Right atrium auricular region (tissue), 2 donors: ENCODE measurements around the gene NKAPL. TPM values are rescaled to one million over a fixed set of nuclear protein-coding genes. Genes with fewer than 3 reads are reported as not detected.
"Not testable (repeated sequence)": the region's sequence is repeated elsewhere in the genome, so short reads cannot be mapped to it uniquely, and the experiment has no call there.

Experiments
- DNase-seq: peaks from one replicate; pipeline ENCODE4 v3.0.0-alpha.2; 2019; ENCODE audit warnings: low spot score
- H3K27ac ChIP-seq, 2 donors: fragments of 200-600 bp; sonication (generic); 1 replicate in 1 of 2; 2 replicates in 1 of 2; pipeline ENCODE4 v1.5.1; 2016 to 2019
- H3K27me3 ChIP-seq, 2 donors: fragments of 200-600 bp; sonication (generic); one replicate each; pipeline versions ENCODE4 v1.5.1 to v1.6.0; 2017 to 2019
- H3K36me3 ChIP-seq: fragments of 200-600 bp; sonication (generic); one replicate; pipeline ENCODE4 v1.5.1; 2016
- H3K4me1 ChIP-seq, 2 donors: fragments of 200-600 bp; sonication (generic); one replicate each; pipeline versions ENCODE4 v1.5.1 to v1.6.0; 2017 to 2019
- H3K4me3 ChIP-seq, 2 donors: fragments of 200-600 bp; sonication (generic); 1 replicate in 1 of 2; 2 replicates in 1 of 2; pipeline ENCODE4 v1.5.1; 2017 to 2019; ENCODE audit warnings: mild to moderate bottlenecking in 1 of 2, moderate library complexity in 1 of 2
- H3K9me3 ChIP-seq, 2 donors: fragments of 200-600 bp; sonication (generic); one replicate each; pipeline ENCODE4 v1.5.1; 2019
- CTCF ChIP-seq, 2 donors: fragments of 200-600 bp; sonication (generic); IDR thresholded peaks; one replicate each; pipeline ENCODE4 v1.5.1; 2019; ENCODE audit warnings: antibody characterized with exemption in 2 of 2
- total RNA-seq, 2 donors: library from RNA; depleted of rRNA; stranded (reverse); fragments of >200 nt; gene quantifications; one replicate each; pipeline ENCODE4 v1.1.0, GENCODE V29; 2016

The NKAPL gene
- total RNA-seq, 2 donors from 2014 or later, result 3.1 to 5.1 TPM

- DNase-seq, result no peak
- Histone ChIP-seq H3K4me1 (no peaks in the 10 kb centered on the region), H3K4me3 (no peak overlapping the region), H3K36me3 (peaks cover 10% of the 10 kb centered on the region), H3K9me3 (no peaks in the 10 kb centered on the region), H3K27ac (no peak overlapping the region), H3K27me3 (no peaks in the 10 kb centered on the region)
- no peak for TF ChIP-seq CTCF (IDR thresholded peaks at IDR 0.05)
Measured at GRCh38 chr6:28295326-28295725, 36.2 kb downstream of the NKAPL start.

- no peak for DNase-seq
- no peak overlapping the region for H3K4me3 ChIP-seq
- H3K4me1 ChIP-seq, result no peaks in the 10 kb centered on the region
- H3K36me3 ChIP-seq, result peaks cover 10% of the 10 kb centered on the region
- no peak overlapping the region for H3K27ac ChIP-seq
- no peaks in the 10 kb centered on the region for H3K9me3 ChIP-seq
- H3K27me3 ChIP-seq, result no peaks in the 10 kb centered on the region
- no peak for TF ChIP-seq CTCF (IDR thresholded peaks at IDR 0.05)
Measured at GRCh38 chr6:28296520-28297060, 37.5 kb downstream of the NKAPL start.

- H3K4me3 ChIP-seq, result no peak overlapping the region
- DNase-seq, result no peak
- no peaks in the 10 kb centered on the region for H3K36me3 ChIP-seq
- no peak for TF ChIP-seq CTCF (IDR thresholded peaks at IDR 0.05)
- H3K9me3 ChIP-seq, result no peaks in the 10 kb centered on the region
- H3K27ac ChIP-seq, result no peak overlapping the region
- H3K4me1 ChIP-seq, result no peaks in the 10 kb centered on the region
- no peaks in the 10 kb centered on the region for H3K27me3 ChIP-seq
Measured at GRCh38 chr6:28303570-28303969, 44.5 kb downstream of the NKAPL start.

GRCh38 chr6:28306363-28306762, 47.3 kb downstream of the NKAPL start:
- not testable (repeated sequence) for H3K4me3 ChIP-seq, DNase-seq, H3K27me3 ChIP-seq, H3K4me1 ChIP-seq, H3K36me3 ChIP-seq, H3K9me3 ChIP-seq, H3K27ac ChIP-seq

Other genes with a start within 250 kb of the NKAPL start
- gene ZNF165, start 178.7 kb upstream of the NKAPL start, total RNA-seq, result 1 to 10 TPM in 1 of 2 donors, under 1 TPM in 1; 0.47 to 1.1 TPM
- gene ZSCAN16, start 134.7 kb upstream of the NKAPL start, total RNA-seq, result 1 to 10 TPM; 1.2 to 3.1 TPM
- 10 to 100 TPM; 10.4 to 13.1 TPM for gene ZKSCAN8, start 117.4 kb upstream of the NKAPL start, total RNA-seq
- gene ZSCAN9, start 34.0 kb upstream of the NKAPL start, total RNA-seq, result 10 to 100 TPM in 1 of 2 donors, 1 to 10 TPM in 1; 5.8 to 10.1 TPM
- 1 to 10 TPM; 1.8 to 2.0 TPM for gene ZKSCAN4, start 7.0 kb upstream of the NKAPL start, total RNA-seq
- 10 to 100 TPM; 11.2 to 13.3 TPM for gene ZSCAN26, start 7.8 kb downstream of the NKAPL start, total RNA-seq
- 1 to 10 TPM; 1.8 to 4.1 TPM for gene PGBD1, start 22.3 kb downstream of the NKAPL start, total RNA-seq
- 10 to 100 TPM in 1 of 2 donors, 1 to 10 TPM in 1; 9.9 to 14.5 TPM for gene ZSCAN31, start 76.9 kb downstream of the NKAPL start, total RNA-seq
- gene ZKSCAN3, start 90.7 kb downstream of the NKAPL start, total RNA-seq, result 1 to 10 TPM; 2.3 to 3.7 TPM
- 1 to 10 TPM; 2.1 to 3.4 TPM for gene ZSCAN12, start 140.4 kb downstream of the NKAPL start, total RNA-seq
- gene ZSCAN23, start 184.2 kb downstream of the NKAPL start, total RNA-seq, result under 1 TPM; 0.59 to 0.79 TPM